GM19395 (cell line): ENCODE results near the gene IGF2BP3.

Source experiments
- ATAC-seq: cut with Tn5 transposase; IDR thresholded peaks from one replicate; pipeline ENCODE4 v1.9.1; 2021; ENCODE audit warnings: mild to moderate bottlenecking, moderate library complexity; ENCODE audit not compliant: unreplicated experiment

IGF2BP3 gene

DNA sequence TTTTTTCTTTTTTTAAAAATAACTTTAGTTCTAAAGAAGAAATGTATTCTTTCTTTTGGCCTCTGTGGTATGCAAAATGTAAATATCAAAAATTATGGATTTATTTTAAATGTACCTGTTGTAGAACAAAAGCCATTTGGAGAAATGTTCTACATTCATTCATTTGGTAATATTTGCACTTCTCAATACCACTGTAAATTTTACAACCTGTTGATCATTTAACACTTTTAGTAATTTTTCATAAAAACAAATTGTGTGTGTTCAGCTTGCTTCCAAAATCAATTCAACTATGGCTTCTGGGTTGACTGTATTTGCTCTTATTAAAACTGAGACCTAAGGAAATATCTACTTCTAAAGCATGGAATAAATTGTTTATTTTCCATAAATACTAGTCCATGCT is 2.3 kb upstream of the IGF2BP3 start:
- no peak for ATAC-seq

DNA sequence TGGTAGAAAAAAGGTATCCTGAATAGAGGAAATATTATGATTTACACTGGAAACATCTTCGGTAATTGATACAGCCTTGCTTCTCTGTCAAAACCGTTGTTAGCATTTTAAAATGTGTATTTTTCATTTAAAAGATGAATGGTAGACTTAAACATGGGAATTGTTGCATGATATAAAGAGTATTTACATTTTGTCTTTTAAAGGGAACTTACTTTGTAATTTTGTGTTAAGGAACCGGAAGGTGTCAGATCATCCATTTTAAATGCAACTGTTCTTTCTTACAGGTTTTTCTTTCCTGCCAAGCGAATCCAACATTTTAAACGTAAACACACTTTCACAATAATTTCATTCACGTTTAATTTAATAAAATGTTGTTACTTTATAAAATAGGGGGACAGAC is 1.8 kb upstream of the IGF2BP3 start:
- no peak for ATAC-seq

- ATAC-seq = peak; percentile 18
Observed at GRCh38 chr7:23471106-23471859, 992 bp upstream of the IGF2BP3 start.

GRCh38 chr7:23469961-23470250 is 385 bp downstream of the IGF2BP3 start:
- ATAC-seq = no peak

- no peak for ATAC-seq
Observed at GRCh38 chr7:23469150-23469960, 936 bp downstream of the IGF2BP3 start.

DNA sequence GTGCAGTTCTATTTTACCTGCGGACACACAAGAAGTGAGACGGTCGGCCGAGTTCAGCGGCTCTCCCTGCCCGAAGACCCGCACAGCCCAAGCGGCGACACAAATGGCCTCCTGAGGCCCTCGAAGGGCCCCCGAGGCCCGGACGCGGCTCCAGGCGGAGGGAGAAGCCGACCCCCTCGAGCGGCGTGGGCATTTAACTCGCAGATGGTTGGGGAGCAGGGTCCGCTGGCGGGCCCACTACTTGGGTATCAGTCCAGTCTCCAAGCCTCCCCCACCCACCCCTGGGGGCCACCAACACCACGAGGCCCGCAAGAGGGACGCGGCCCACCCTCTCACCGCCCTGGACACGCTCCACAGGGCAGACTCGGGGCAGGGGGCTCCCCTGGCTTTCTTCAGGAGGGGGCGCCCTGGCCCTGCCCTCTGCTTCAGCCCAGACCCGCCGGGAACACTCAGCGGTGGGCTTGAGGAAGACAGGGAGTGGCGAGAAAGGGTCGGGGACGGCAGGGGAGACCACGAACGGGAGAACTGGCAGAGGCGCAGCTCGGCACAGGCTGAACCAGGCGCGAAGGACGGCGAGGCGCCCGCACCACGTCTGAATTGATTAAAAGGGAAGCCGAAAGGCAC is 1.7 kb downstream of the IGF2BP3 start:
- ATAC-seq = no peak

GRCh38 chr7:23467806-23468525 is 2.3 kb downstream of the IGF2BP3 start:
- ATAC-seq = no peak

- no peak for ATAC-seq
Observed at GRCh38 chr7:23467291-23467805, 2.9 kb downstream of the IGF2BP3 start.

GRCh38 chr7:23462846-23463245 is 7.4 kb downstream of the IGF2BP3 start:
- no peak for ATAC-seq

DNA sequence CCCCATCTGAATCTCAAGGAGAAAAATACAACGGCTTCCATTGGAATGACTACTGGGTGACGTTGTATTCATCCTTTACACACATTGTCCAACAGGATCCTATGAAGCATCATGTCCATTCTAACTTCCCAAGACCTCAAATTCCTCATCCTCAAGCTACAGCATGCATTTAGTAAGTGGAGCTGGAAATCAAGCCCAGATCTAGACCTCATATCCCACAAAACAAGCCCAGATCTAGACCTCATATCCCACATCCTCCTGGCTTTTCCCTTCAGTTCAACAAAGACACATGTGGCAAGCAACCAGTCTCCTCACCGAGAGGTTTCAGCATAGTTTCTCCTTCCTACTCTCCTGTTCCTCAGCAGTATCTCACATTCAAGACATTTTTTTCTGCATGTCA is 12.2 kb downstream of the IGF2BP3 start:
- ATAC-seq = no peak

DNA sequence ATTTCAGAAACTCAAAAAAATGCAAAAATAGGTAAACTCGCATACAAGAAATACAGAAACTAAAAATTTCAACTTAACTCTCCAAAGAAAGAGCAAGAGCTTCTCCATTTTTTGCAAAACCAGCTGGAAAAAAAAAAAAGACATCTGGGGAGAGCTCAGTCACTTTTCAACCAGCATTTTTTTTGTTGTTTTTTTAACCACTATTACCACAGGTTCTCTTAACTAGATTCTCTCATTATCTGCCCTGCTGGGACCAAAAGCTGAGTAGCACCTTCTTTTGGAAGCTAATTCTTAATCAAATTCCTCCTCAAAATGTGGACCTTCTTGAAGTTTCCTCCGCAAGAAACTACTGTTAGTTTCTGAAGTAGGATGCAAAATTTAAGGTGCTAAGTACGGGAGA is 14.2 kb downstream of the IGF2BP3 start:
- ATAC-seq = no peak

DNA sequence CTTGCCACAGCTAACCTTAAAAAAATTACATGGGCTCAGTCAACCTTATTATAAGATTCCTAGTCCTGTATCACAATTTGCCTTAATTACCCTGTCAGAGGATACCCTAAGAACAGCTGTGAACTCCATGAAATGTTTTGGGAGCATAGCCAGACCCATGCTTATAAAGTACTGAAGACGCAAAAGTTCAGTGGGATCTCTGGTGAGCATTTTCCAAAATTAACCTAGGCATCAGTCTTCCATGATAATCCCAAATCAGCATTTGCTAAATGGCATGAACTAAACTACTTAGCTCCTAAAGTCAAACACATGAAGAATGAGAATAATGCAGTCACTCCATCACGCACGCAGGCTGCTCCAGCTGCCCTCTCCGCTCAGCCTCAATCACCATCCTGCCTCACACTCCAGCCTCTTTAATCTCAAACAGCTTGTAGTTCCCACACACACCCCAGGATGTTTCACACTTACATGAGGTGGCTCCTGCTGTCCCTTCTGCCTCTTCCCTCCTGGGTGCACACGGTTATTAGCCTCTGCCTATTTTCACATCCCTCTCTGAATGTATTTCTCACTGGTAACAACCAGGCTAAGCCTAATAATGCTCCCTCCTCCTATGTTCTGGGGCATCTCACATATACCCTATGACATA is 15.3 kb downstream of the IGF2BP3 start:
- ATAC-seq = no peak

GRCh38 chr7:23450518-23450917 is 19.8 kb downstream of the IGF2BP3 start:
- ATAC-seq = no peak

DNA sequence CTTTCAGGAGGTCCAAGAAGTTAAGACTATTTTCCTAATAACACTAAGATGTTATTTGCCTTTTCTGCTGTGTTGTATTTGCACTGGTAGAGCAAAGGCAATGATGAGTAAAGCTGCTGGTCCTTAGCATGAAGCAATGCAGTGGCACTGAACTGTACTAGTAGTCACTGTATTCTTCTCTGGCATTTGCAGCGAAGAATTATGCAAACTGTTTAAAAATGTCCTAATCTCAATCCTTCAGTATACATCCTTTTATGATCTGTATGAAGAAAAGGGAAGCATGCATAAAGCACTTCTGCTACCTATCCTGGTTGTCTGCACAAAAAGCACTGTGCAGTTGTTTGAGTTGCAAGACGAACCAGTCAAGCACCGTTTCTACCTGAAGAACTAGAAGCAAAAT is 20.4 kb downstream of the IGF2BP3 start:
- no peak for ATAC-seq

- no peak for ATAC-seq
Observed at GRCh38 chr7:23445326-23445725, 25.0 kb downstream of the IGF2BP3 start.

GRCh38 chr7:23443974-23444373 is 26.3 kb downstream of the IGF2BP3 start:
- no peak for ATAC-seq

DNA sequence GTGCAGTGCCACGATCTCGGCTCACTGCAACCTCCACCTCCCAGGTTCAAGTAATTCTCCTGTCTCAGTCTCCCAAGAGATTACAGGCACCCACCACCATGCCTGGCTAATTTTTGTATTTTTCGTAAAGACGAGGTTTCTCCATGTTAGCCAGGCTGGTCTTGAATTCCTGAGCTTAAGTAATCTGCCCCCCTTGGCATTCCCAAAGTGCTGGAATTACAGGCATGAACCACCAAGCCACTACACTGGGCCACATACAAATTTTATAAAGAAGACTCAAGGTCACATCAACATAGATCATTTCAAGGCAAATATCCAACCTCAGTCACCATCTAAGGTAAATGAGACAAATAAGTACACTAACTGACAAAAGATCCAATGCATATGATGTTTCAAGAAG is 32.1 kb downstream of the IGF2BP3 start:
- no peak for ATAC-seq

DNA sequence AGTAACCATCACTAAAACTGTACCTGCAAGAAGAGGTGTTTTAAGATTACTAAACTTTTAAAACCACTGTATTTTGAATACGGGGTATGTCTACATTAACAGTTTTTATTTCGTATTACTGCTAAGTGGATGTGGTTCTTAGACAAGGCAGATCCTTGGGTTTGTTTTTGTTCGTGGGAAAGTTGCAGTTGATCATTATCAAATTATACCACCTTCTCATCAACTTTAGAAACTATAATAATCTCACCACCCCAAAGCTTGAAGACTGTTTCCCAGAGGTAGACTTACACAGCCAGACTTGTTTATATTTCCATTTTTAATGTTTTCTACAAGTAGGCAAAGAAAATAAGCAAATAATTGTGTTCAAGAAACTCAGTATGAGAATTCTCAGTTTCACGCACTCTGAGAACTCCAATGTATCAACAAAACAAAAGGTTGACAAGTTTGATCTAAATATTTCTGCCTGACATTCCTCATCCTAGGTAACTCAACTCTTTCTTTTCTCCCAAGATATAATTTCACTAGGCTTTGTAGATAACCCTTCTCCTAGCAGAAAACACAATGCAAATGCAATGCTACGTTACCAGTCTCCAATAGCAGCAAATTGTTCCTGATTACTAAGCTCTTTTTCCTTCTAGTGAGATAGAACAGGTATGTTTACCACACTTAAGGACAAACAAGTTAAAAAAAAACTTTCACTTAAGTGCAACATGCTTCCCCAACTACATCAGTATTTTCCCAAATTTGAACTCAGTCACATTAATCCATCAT is 36.0 kb downstream of the IGF2BP3 start:
- ATAC-seq = no peak

GRCh38 chr7:23431702-23432199 is 38.5 kb downstream of the IGF2BP3 start:
- no peak for ATAC-seq

- no peak for ATAC-seq
Observed at GRCh38 chr7:23430893-23431259, 39.4 kb downstream of the IGF2BP3 start.
